Activated T-cell treated with anti-CD3 and anti-CD28 coated beads, Interleukin-2, amount 50 U/mL, for 1 hour (primary cell): ENCODE results near the gene TST.

Source experiments
- DNase-seq: peaks from one replicate; pipeline ENCODE4 v3.0.0-alpha.2; 2020

Gene TST

DNA sequence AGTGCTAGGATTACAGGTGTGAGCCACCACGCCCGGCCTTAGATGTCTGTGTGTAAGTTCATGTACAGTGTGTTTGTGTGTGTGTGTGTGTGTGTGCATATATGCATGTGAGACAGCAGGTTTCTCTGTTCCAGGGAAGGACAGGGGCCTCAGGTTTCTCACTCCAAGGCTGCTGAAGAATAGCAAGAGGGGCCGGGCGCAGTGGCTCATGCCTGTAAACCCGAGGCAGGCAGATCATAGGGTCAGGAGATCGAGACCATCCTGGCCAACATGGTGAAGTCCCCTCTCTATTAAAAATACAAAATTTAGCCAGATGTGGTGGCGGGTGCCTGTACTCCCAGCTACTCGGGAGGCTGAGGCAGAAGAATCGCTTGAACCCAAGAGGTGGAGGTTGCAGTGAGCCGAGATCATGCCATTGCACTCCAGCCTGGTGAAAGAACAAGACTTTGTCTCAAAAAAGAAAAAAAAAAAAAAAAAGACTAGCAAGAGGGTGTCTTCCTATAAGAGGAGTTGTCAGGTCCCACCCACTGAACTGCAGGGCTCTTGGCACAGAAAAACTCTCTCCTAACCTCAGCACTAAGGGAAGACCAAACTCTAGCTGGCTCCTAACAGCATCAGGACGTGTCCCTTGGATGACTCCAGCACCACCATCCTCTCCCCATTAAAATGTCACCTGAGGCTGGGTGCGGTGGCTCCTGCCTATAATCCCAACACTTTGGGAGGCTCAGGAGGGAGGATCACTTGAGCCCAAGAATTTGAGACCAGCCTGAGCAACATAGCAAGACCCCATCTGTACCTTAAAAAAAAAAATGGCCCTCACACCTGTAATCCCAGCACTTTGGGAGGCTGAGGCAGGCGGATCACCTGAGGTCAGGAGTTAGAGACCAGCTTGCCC, 40.0 kb downstream of the TST start:
- no peak for DNase-seq

DNA sequence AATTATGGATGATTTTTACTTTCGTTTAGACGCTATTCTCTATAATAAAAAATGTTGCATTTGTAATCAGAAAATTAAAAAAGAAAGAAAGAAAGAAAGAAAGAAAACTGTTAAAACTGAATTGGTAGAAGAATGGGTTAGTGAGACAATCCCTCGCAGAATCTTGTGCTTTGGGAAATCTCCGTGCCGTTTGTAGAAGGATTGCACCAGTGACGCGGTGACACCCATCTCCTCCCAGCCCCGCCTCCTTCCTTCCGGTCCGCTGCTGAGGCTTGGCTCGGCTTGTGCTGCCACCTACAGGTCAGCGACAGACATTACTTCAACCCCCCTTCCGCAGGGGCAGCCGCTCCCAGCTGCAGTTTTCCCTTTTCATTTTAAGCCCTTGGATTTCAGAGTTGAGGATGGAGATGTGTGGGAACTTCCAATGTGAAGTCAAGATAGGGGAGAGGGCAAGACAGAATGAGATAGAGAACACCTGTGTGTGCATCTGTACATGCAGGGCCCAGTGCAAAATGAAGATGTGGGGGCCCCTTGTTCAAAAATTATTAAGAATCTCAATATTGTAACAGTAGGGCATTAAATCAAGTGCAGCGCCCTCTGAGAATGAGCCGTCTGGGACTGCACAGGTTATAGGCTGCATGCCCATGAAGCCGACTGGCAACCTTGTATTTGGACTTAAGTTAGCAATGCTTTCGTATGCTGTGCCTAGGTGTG, 41.1 kb downstream of the TST start:
- DNase-seq: peak; percentile 87

DNA sequence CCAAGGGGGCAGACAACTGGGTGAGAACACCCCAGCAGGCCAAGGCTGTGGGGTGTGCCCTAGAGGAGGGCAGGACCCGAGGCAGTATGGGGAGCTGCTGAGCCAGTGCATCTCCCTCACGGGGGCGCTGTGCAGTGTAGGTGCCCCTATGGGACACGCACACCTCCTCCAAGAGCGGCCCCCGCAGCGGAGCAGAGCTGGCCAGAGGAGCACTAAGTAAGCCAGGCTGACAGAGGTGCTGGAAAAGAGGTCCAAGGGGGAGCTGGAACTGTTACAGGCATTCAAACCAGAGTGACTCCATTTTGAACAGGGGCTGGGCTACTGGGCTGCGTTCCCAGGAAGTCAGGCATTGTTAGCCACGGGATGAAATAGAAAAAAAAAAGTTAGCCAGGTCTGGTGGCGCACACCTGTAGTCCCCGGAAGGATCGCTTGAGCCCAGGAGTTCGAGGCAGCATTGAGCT, 41.8 kb downstream of the TST start:
- peak; percentile 82 for DNase-seq

DNA sequence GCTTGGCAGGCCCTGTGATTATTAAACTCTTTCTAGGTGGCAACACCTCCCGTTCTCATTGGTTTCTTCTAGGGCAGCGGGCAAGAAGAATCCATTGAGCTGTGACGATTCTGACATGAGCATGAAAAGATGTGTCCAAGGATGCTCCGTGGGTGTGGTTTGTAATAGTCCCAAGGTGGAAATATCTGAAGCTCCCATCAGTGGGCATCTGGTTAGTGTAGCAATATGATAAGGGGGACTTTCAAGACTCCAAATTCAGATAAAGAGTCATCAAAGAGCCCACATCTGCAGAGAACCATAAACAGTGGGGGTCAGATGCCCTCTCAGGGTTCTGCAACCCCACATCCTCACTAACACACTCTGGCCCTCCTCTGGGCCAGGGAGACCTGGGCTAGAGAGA, 42.6 kb downstream of the TST start:
- DNase-seq: no peak

DNA sequence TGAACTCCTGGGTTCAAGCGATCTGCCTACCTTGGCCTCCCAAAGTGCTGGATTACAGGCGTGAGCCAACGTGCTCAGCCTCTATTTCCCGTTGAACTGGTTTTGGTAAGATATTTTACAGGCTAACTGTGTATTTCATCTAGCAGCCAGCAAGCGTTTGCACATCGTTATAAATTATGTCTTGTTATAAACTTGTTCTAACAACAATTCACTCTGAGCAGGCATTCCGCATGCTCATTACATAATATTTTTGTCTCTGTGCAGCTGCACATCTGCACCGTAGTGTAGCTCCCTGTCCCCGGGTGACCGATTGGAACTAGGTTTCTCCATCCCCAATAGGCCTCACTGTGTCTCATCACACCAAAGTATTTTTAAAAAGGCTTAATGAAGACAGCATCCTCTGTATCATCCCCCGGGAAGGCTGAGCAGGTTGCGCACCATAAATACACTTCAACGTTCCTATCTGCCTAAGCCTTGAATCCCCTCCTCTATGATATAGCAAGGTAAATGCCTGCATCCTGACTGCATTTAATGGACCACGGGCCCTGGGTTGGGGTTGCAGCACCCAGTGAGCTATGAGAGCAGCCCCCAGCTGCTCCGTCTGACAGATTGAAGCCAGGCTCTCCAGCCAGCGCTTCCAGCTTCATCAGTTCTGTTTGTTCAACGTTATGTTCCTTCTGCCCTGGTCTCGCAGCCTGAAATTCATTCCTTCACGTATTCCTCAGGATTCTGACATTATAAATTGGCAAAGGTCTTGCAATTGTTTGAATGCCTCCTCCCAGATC, 47.7 kb downstream of the TST start:
- DNase-seq: no peak

DNA sequence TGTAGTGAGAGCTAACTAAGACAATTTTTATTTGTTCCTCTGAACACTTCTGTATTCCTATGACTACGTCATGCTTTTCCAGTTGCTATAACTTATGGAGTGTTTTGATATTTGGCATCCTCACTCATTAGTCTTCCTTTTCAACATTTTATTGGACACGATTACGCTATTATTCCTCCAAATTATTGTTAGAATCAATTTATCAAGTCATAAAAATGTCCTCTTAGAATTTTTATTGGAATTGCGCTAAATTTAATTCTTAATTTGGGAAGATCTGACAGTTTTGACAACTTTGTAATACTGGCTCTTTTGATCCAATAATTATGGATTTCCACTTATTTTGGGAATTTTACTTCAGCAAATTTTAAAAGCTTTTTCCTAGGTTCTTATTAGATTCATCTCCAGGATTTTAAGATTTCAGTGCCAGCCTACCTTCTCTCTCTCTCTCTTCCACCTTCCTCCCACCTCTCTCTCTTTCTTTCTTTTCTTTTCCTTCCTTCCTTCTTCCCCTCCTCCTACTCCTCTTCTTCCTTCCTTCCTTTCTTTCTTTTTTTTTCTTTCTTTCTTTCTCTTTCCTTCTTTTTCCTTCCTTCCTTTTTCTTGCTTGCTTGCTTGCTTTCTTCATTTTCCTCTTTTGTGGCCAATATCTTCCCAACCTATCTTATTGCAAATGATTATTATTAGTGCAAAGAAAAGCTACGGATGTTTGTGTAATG, 50.8 kb downstream of the TST start:
- DNase-seq: no peak

DNA sequence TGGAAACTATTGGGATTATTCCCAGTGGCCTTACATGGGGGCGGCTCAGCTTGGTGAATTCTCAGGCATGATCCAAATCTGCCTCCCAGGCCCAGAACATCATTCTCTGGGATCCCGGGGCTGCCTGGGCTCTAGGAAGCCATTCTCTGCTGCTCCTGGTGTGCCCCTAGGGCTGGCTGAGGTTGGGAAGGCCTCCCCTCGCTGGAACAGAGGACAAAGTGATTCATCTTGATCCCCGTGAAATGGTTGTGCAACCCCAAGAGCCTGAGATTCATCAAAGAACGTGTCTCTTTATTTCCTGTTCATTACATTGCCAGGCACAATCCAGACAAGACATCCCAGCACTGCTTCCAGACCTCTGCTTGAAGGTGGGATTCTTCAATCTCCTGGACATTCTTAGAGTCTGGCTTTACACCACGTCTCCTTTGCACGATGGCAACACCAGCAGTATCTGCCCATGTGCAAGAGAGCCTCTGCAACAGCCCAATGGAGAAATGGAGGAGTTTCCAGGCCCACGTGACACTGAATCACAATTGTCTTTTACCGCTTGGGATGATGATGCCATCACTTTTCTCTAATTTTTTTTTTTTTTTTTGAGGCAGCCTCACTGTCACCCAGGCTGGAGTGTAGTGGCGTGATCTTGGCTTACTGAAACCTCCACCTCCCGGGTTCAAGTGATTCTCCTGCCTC, 52.3 kb downstream of the TST start:
- no peak for DNase-seq

DNA sequence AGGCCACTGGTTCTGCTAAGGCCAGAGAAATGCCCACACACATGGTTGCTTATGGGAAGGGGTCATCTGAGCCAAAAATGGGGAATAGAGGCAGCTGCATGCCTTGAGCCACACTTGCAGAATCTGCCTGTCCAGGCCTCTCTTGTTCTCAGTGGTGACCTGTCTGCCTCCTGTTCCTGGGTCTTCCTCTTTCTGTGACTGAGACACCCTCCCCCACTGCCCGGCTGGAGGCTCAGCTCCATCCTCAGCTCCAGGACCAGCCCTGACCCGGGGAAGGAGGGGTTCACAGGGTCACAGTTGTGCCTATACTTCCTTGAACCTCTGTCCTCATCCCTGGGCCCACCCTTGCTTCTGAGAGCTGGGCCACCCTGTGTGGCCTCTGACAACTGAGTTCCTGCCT, 53.6 kb downstream of the TST start:
- DNase-seq: no peak

DNA sequence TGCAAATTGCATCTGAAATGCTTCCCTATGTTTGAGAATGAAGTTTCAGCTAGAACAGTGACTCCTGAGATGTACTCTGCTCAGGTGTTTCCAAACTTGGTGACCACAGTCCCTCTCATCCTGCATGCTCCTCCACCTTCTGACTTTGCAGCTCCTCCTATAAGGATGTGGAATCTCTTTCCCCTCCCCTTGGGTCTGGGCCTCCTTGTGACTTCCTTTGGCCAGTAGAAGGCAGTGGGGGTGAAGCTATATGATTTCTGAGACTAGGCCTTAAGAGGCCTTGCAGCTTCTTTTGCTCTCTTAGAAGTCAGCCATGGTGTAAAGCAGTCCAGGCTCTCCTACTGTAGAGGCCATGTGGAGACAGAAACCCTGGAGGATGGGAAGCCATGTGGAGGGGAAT, 55.1 kb downstream of the TST start:
- no peak for DNase-seq

DNA sequence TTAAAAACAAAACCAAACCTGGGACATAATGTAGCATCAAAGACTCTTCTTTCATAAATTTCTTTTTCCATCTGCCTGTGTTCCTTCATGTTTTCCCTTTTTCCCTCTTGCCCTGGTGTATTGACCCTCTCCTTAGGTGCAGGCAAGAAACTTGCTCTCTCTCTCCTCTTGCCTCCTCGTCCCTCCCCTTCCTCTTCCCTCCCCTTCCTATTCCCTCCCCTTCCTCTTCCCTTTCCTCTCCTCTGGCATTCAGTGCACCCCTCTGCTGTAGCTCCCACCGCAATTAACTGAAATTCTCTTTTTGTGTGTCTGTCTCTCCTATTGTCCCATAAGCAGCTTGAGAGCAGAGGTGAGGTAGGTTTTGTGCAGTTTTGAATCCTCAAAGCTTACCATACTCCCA, 55.9 kb downstream of the TST start:
- DNase-seq: no peak

DNA sequence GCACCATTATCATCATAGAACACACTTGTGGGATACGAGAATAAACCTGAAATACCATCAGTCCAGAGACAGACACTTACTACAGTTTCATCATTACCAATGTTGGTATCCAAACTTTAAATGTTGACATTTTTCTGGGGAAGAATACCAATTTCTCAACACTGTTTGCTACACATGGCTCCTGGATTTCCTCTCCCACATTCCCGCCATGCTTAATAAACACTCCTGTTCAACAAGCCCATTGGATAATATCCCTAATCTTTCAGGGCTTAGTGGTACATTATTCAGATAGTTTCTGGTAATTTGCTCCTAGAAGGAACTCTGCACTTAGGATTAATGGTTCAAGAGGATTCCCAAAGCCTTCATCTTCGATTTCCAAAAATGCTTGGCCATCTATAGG, 57.6 kb downstream of the TST start:
- no peak for DNase-seq
